Gastroesophageal sphincter (tissue), 4 donors: ENCODE results near the gene ISG20L2. TPM values are rescaled to one million over a fixed set of nuclear protein-coding genes. Genes with fewer than 3 reads are reported as not detected.

Experiments used
- ATAC-seq: fragments of 150-250 bp; one replicate; pipeline ENCODE4 v1.9.1; 2016; ENCODE audit warnings: mild to moderate bottlenecking, moderate library complexity
- H3K27ac ChIP-seq, 4 donors: fragments of 200-600 bp; sonication (generic) in 3 of 4; 1 replicate in 3 of 4; 2 replicates in 1 of 4; pipeline ENCODE4 v1.5.1; 2016 to 2019
- H3K27me3 ChIP-seq: fragments of 200-600 bp; sonication (generic); one replicate; pipeline ENCODE4 v1.5.1; 2019
- H3K36me3 ChIP-seq, 2 donors: fragments of 200-600 bp; sonication (generic); one replicate each; pipeline ENCODE4 v1.5.1; 2019; ENCODE audit warnings: control low read depth in 1 of 2
- H3K4me1 ChIP-seq, 3 donors: fragments of 200-600 bp; sonication (generic); 1 replicate in 2 of 3; 2 replicates in 1 of 3; pipeline ENCODE4 v1.5.1; 2016 to 2019; ENCODE audit warnings: control low read depth in 2 of 3
- H3K4me3 ChIP-seq, 2 donors: fragments of 200-600 bp; sonication (generic); one replicate each; pipeline ENCODE4 v1.5.1; 2019; ENCODE audit warnings: mild to moderate bottlenecking in 1 of 2, moderate library complexity in 1 of 2
- H3K9me3 ChIP-seq, 3 donors: fragments of 200-600 bp; sonication (generic); one replicate each; pipeline ENCODE4 v1.5.1; 2017 to 2019; ENCODE audit warnings: control low read depth in 2 of 3
- EP300 ChIP-seq: sonication (generic); formaldehyde crosslinking; IDR thresholded peaks from one replicate; pipeline ENCODE4 v1.6.1; 2017; ENCODE audit warnings: antibody characterized with exemption, mild to moderate bottlenecking
- POLR2A ChIP-seq, 2 donors: fragments of 450-650 bp; IDR thresholded peaks; one replicate each; pipeline ENCODE4 v1.6.1; 2017; ENCODE audit warnings: antibody characterized with exemption in 2 of 2, mild to moderate bottlenecking in 2 of 2, moderate library complexity in 1 of 2
- POLR2AphosphoS5 ChIP-seq: sonication (generic); formaldehyde crosslinking; IDR thresholded peaks from one replicate; pipeline ENCODE4 v1.6.1; 2017; ENCODE audit warnings: antibody characterized with exemption
- whole genome bisulfite sequencing, 2 donors: methylation state at CpG; one replicate each; pipeline ENCODE4 v1.1.5; 2018; ENCODE audit warnings: low coverage in 1 of 2; 5-methylcytosine and 5-hydroxymethylcytosine counted together
- total RNA-seq, 4 donors: library from RNA; depleted of rRNA; stranded (reverse); fragments of >200 nt; gene quantifications; one replicate each; pipeline ENCODE4 v1.1.0, GENCODE V29; 2016
- TF ChIP-seq, protein P1 (sequence below), 4 experiments: fragments of 200-600 bp in 2 of 4; fragments of 450-650 bp in 2 of 4; sonication (generic) in 1 of 4; IDR thresholded peaks; one replicate each; pipeline ENCODE4 v1.5.1; 2017 to 2019; ENCODE audit warnings: antibody characterized with exemption in 4 of 4, mild to moderate bottlenecking in 2 of 4, moderate library complexity in 2 of 4

ISG20L2 gene
- total RNA-seq, 4 donors from 2014 or later: 14.5 to 18.4 (median 17.0) TPM

DNA sequence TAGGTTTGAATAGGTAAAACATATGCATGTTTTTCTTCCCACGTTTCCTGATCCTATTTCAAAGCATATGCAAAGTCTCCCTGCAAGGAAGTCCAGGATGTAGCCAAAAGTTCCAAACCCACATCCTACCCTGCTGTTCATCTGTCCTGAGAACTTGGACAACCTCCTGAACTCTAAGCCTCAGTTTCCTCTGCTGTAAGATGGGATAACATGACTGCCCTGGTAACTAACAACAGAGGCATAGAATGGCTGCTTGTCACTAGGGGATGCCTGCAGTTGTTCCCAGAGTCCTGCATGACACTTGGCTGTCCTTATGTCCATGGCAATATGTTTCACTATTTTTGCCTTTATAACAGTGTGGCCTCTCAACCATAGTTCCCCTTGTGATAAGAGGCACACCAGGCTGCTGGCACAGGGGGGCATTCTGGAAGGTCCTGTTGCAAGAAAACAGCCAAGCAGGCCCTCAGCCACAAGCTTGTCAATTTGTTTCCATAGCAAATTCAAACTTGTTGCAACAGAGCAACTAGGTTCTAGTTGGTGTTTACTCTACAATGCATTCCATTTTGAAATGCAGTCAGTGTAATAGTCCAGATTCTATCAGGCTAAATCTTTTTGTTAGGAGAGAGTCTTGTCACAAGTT is 24.4 kb upstream of the ISG20L2 start:
- no peaks in the 10 kb centered on the region for H3K36me3 ChIP-seq
- ATAC-seq: no peak
- peak overlapping the region in 3 of 4 donors; percentile 98 to 100 (median 99) for H3K27ac ChIP-seq
- H3K9me3 ChIP-seq: no peaks in the 10 kb centered on the region
- 25 to 29% methylated on average over 1 of the region's 1 CpG for WGBS, 2 donors
- H3K4me3 ChIP-seq: peak overlapping the region in 1 of 2 donors; percentile 98
- no peaks in the 10 kb centered on the region for H3K27me3 ChIP-seq
- TF ChIP-seq EP300: no peak
- TF ChIP-seq, protein P1, sequence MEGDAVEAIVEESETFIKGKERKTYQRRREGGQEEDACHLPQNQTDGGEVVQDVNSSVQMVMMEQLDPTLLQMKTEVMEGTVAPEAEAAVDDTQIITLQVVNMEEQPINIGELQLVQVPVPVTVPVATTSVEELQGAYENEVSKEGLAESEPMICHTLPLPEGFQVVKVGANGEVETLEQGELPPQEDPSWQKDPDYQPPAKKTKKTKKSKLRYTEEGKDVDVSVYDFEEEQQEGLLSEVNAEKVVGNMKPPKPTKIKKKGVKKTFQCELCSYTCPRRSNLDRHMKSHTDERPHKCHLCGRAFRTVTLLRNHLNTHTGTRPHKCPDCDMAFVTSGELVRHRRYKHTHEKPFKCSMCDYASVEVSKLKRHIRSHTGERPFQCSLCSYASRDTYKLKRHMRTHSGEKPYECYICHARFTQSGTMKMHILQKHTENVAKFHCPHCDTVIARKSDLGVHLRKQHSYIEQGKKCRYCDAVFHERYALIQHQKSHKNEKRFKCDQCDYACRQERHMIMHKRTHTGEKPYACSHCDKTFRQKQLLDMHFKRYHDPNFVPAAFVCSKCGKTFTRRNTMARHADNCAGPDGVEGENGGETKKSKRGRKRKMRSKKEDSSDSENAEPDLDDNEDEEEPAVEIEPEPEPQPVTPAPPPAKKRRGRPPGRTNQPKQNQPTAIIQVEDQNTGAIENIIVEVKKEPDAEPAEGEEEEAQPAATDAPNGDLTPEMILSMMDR (IDR thresholded peaks at IDR 0.05): no peak
- TF ChIP-seq POLR2A (IDR thresholded peaks at IDR 0.05): no peak
- peak; percentile 22 for TF ChIP-seq POLR2AphosphoS5
- H3K4me1 ChIP-seq: peaks cover 0 to 40% (median 24%) of the 10 kb centered on the region in 3 donors

DNA sequence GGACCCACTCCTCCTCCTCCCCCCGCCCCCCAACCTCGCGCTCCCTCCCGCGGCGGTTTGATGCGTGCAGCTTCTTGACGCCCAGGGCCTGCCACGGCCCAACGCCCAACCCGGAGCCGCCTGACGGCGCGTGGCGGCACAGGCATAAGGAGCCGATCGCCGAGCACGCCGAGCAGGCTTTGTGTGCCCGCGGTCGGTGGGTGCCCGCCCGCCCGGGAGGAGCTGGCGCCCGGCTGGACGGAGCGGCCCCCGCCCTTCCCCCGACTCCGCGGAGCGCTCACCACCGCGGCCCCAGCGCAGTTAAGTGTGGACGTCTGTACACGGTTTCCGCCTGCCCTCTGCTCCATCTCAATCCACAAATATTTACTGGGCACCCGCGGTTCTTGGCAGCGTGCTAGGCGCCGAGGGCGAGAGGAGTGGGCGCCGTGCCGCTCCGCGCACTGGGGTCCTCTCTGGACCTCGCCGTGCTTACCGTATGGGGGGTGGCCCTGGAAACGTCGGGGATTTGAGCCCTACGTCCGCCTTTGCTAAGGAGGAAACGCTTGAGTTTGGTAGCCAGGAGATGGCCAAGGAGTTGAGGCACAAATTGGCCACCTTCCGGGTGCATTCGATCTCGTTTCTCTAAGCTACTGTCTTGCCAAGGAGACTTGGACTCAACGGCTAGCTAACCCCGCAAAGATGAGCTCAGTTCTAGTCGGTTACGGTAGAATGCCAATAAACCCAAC is 23.4 kb upstream of the ISG20L2 start:
- Histone ChIP-seq H3K4me1 (peaks cover 0 to 48% (median 29%) of the 10 kb centered on the region in 3 donors), H3K27ac (peak overlapping the region; percentile 92 to 100 (median 98)), H3K36me3 (no peaks in the 10 kb centered on the region), H3K27me3 (no peaks in the 10 kb centered on the region), H3K4me3 (peak overlapping the region; percentile 97 to 98), H3K9me3 (no peaks in the 10 kb centered on the region)
- ATAC-seq: peak; percentile 88
- peak; percentile 78 for TF ChIP-seq POLR2AphosphoS5
- TF ChIP-seq, protein P1 (IDR thresholded peaks at IDR 0.05): peak in 2 of 4 experiments; percentile 32 to 42
- no peak for TF ChIP-seq EP300
- peak in 1 of 2 donors; percentile 46 for TF ChIP-seq POLR2A (IDR thresholded peaks at IDR 0.05)
- 0% methylated on average over 1 to 5 of the region's 68 CpGs for WGBS, 2 donors

DNA sequence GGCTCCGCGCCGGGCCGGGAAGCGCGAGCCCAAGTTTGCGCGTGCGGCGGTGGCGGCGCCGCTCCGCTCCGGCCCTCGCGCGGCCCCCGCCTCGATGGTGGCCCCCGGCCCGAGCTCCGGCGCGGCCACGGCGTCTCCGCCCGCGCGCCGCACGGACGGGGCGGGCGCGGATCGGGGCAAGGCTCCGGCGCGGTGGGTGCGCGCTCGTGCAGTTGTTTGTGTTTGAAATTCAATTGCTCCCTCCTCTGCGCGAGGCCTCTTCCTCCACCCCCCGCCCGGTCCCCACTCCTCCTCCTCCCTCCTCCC is 22.8 kb upstream of the ISG20L2 start, which contains the start of gene HDGF:
HDGF (minus strand) TSS at position 225 of the 306 bp plus-strand sequence. CDS start 246 bp downstream, outside the sequence.
- 0% methylated on average over 11 of the region's 48 CpGs; no CpG with 5 or more reads in 1 of the 2 donors for WGBS, 2 donors
- Histone ChIP-seq H3K27ac (peak within 1 kb of the TSS; percentile 92 to 100 (median 98)), H3K4me3 (peak within 1 kb of the TSS; percentile 97 to 98), H3K9me3 (no peaks in the 10 kb centered on the region), H3K36me3 (no peaks in the 10 kb centered on the region), H3K27me3 (no peaks in the 10 kb centered on the region), H3K4me1 (peaks cover 0 to 52% (median 30%) of the 10 kb centered on the region in 3 donors)
- no peak for ATAC-seq
- no peak for TF ChIP-seq POLR2AphosphoS5
- peak in 1 of 2 donors; percentile 29 for TF ChIP-seq POLR2A (IDR thresholded peaks at IDR 0.05)

DNA sequence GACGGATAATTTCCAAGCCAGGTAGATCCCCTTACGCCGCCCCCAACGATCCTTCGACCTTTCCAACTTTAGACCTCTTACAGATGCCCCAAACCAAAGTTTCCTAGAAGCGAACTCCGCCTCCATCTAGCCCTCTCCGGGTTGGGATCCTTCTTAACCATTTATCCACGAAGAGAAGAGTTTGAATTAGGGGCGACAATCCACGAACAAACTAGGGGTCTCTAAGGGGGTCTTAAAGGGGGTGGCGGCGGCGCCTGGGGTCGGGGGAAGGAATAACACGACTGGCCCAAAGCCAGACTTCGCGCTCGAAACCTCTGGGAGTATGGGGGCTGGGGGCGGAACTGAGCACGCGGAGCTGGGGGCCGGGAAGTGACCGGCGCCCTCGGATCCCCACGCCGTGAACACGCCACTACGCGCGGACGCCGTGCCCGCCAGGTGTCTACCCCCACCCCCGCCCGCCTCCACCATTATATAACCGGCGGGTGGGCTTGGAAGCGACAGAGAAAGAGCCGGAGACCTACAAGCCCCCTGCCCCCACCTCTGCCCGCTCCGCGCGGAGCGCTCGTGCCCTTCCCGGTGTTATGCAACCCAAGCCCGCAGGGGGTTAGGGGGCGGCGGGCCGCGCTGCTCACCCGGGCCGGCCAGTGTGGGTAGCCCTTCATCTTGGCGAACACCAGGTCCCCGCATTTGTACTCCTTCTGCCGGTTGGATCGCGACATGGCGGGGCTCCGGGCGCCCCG is 22.3 kb upstream of the ISG20L2 start:
- Histone ChIP-seq H3K4me3 (peak overlapping the region; percentile 97 to 98), H3K27me3 (no peaks in the 10 kb centered on the region), H3K27ac (peak overlapping the region; percentile 92 to 100 (median 98)), H3K4me1 (peaks cover 3 to 58% (median 35%) of the 10 kb centered on the region in 3 donors), H3K36me3 (no peaks in the 10 kb centered on the region), H3K9me3 (no peaks in the 10 kb centered on the region)
- WGBS, 2 donors: 0% methylated on average over 2 to 10 of the region's 64 CpGs
- peak; percentile 29 for ATAC-seq
- no peak for TF ChIP-seq POLR2AphosphoS5
- TF ChIP-seq, protein P1 (IDR thresholded peaks at IDR 0.05): peak in 2 of 4 experiments; percentile 52 to 53

DNA sequence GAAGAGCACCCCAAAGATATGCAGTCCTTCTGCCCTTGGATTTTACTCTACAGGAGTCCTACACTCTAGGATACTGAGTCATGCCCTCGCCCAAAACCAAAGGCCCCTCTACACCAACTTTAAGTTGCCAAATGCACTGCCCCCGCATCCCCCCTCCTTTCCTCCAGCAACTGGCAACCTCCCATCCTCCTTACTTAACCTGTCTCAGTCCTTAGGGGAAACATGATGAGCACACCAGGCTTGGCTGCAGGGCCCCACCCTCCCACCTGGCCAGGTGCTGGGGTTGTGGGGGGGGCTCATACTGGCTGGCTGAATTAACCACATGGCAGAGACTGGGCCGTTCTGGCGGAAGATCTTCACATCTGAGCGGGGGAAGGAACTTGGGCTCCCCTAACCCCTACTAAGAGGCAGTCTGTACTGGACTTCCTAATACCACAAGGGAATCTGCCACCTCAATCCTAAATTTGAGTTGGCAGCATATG is 21.7 kb upstream of the ISG20L2 start:
- Histone ChIP-seq H3K27me3 (no peaks in the 10 kb centered on the region), H3K9me3 (no peaks in the 10 kb centered on the region), H3K4me1 (peaks cover 3 to 64% (median 39%) of the 10 kb centered on the region in 3 donors), H3K27ac (peak overlapping the region; percentile 92 to 100 (median 98)), H3K4me3 (peak overlapping the region; percentile 97 to 98), H3K36me3 (peaks cover 0 to 2% of the 10 kb centered on the region in 2 donors)
- TF ChIP-seq EP300: no peak
- TF ChIP-seq, protein P1 (IDR thresholded peaks at IDR 0.05): no peak
- TF ChIP-seq POLR2AphosphoS5: no peak
- no peak for TF ChIP-seq POLR2A (IDR thresholded peaks at IDR 0.05)
- no peak for ATAC-seq
- 0 to 8% methylated on average over 2 to 5 of the region's 5 CpGs for WGBS, 2 donors
